Activated T-cell treated with anti-CD3 and anti-CD28 coated beads, Interleukin-2, amount 50 U/mL, for 72 hours (primary cell): ENCODE measurements around the gene GXYLT2. TPM values are rescaled to one million over a fixed set of nuclear protein-coding genes. Genes with fewer than 3 reads are reported as not detected.

Source experiments
- ATAC-seq, 2 donors: fragments of 150-1000 bp; cut with Tn5 transposase; replicated peaks in 1 of 2; 2 replicates each; pipeline ENCODE4 v1.10.0; 2021; ENCODE audit warnings: moderate library complexity in 2 of 2, mild to moderate bottlenecking in 1 of 2
- DNase-seq, 2 donors: peaks; one replicate each; pipeline ENCODE4 v3.0.0; 2021 to 2022; ENCODE audit warnings: mixed read lengths in 1 of 2
- H3K27ac Mint-ChIP-seq: one replicate; pipeline ENCODE4 v1.8.0; 2022; ENCODE audit warnings: mild to moderate bottlenecking, moderate library complexity, mixed read lengths
- H3K27me3 Mint-ChIP-seq: one replicate; pipeline ENCODE4 v1.8.0; 2022; ENCODE audit warnings: low read depth, mixed read lengths
- H3K36me3 Mint-ChIP-seq, 2 donors: one replicate each; pipeline ENCODE4 v1.8.0; 2022; ENCODE audit warnings: mixed read lengths in 2 of 2, mild to moderate bottlenecking in 1 of 2; ENCODE audit not compliant: insufficient read depth in 2 of 2
- H3K4me1 Mint-ChIP-seq: one replicate; pipeline ENCODE4 v1.8.0; 2022; ENCODE audit warnings: low read depth, mixed read lengths
- H3K4me3 Mint-ChIP-seq, 2 donors: one replicate each; pipeline ENCODE4 v1.8.0; 2022; ENCODE audit warnings: mild to moderate bottlenecking in 2 of 2, mixed read lengths in 2 of 2, moderate library complexity in 2 of 2
- H3K9me3 Mint-ChIP-seq, 2 donors: one replicate each; pipeline ENCODE4 v1.8.0; 2022; ENCODE audit warnings: mixed read lengths in 2 of 2
- total RNA-seq, 2 donors: library from RNA; stranded (reverse); gene quantifications; one replicate each; pipeline ENCODE4 v1.2.3, GENCODE V29; 2022

The GXYLT2 gene
- total RNA-seq, 2 donors from 2014 or later, result 0.23 to 0.26 TPM

GRCh38 chr3:72887343-72887704 lies 522 bp upstream of the GXYLT2 start:
- ATAC-seq (no peak), DNase-seq (no peak)
- Mint-ChIP-seq H3K27me3 (peaks cover 75% of the 10 kb centered on the region), H3K4me3 (peak overlapping the region; percentile 84 to 88), H3K4me1 (peaks cover 19% of the 10 kb centered on the region), H3K36me3 (peaks cover 0 to 7% of the 10 kb centered on the region in 2 donors), H3K9me3 (peaks cover 0 to 1% of the 10 kb centered on the region in 2 donors), H3K27ac (no peak overlapping the region)

- Mint-ChIP-seq H3K4me3 (peak overlapping the region; percentile 53 to 63), H3K9me3 (no peaks in the 10 kb centered on the region), H3K4me1 (peaks cover 19% of the 10 kb centered on the region), H3K27me3 (peaks cover 86% of the 10 kb centered on the region), H3K36me3 (peaks cover 0 to 7% of the 10 kb centered on the region in 2 donors), H3K27ac (no peak overlapping the region)
- ATAC-seq (no peak), DNase-seq (no peak)
Observed at GRCh38 chr3:72888546-72889309, 882 bp downstream of the GXYLT2 start.

DNA sequence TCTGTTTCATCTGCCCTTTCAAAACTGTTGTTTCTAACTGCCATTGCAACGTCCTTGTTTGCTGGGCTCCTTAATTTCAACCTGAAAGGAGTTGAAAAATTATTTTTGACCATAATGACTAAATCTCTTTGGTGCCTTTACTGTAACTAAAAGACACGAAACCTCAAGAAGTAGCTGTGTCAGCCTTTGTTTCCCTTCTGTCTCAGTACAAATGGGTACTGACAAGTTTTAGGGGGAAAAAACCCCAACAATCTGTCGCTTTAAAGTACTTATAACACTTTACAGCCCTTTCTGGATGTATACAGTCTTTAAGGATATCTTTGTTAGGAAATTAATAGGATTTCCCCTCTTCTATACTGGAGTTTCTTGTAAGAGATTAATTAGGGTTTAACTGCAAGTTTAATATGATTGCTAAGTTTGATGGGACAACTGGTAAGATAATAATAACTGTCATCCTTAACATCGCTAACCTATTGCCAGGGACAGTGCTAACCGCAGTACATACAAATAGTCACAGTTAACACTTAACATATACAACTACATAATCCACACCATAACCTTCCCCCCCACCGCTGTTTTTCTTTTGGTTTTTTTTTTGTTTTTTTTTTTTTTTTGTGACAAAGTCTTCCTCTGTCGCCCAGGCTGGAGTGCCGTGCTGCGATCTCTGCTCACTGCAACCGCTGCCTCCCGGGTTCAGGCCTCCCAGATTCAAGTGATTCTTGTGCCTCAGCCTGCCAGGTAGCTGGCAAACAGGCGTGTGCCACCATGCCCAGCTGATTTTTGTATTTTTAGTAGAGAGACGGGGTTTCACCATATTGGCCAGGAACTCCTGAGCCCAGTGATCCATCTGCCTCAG lies 1.7 kb downstream of the GXYLT2 start:
- H3K4me3 Mint-ChIP-seq, result peak overlapping the region; percentile 53 to 63
- H3K4me1 Mint-ChIP-seq, result peaks cover 19% of the 10 kb centered on the region
- H3K27me3 Mint-ChIP-seq, result peaks cover 79% of the 10 kb centered on the region
- no peaks in the 10 kb centered on the region for H3K9me3 Mint-ChIP-seq
- peaks cover 0 to 4% of the 10 kb centered on the region in 2 donors for H3K36me3 Mint-ChIP-seq
- H3K27ac Mint-ChIP-seq, result no peak overlapping the region
- DNase-seq, result no peak
- no peak for ATAC-seq

GRCh38 chr3:72890166-72890925 lies 2.5 kb downstream of the GXYLT2 start:
- Mint-ChIP-seq H3K9me3 (no peaks in the 10 kb centered on the region), H3K36me3 (peaks cover 0 to 4% of the 10 kb centered on the region in 2 donors), H3K4me3 (no peak overlapping the region), H3K4me1 (peaks cover 19% of the 10 kb centered on the region), H3K27ac (no peak overlapping the region), H3K27me3 (peaks cover 80% of the 10 kb centered on the region)
- DNase-seq (no peak), ATAC-seq (no peak)

- peaks cover 0 to 4% of the 10 kb centered on the region in 2 donors for H3K36me3 Mint-ChIP-seq
- no peaks in the 10 kb centered on the region for H3K9me3 Mint-ChIP-seq
- peaks cover 19% of the 10 kb centered on the region for H3K4me1 Mint-ChIP-seq
- no peak for ATAC-seq
- DNase-seq, result no peak
- H3K27me3 Mint-ChIP-seq, result peaks cover 71% of the 10 kb centered on the region
- H3K27ac Mint-ChIP-seq, result no peak overlapping the region
- H3K4me3 Mint-ChIP-seq, result no peak overlapping the region
Observed at GRCh38 chr3:72891053-72891855, 3.4 kb downstream of the GXYLT2 start.

- Mint-ChIP-seq H3K4me1 (peaks cover 13% of the 10 kb centered on the region), H3K36me3 (peaks cover 0 to 4% of the 10 kb centered on the region in 2 donors), H3K27ac (no peak overlapping the region), H3K9me3 (no peaks in the 10 kb centered on the region), H3K27me3 (peaks cover 62% of the 10 kb centered on the region), H3K4me3 (no peak overlapping the region)
- ATAC-seq (no peak), DNase-seq (no peak)
Observed at GRCh38 chr3:72892081-72892775, 4.4 kb downstream of the GXYLT2 start.

DNA sequence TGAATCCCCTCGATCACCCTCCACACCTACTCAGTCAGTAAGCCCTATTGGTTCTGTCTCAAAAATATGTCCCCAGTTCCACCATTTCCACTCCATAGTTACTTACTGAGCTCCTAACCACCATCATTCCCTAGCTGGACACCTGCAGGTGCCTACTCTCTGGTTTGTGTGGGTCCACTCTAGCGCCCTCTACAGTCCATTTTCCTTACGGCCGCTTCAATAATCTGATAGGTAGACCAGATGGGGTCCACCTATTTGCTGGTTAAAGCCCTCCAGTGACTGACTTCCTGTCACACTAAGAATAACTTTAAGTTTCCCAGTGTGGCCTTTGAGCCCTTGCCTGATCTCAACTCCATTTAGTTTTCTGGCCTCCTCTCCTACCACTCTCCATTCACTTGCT lies 5.0 kb downstream of the GXYLT2 start:
- H3K27me3 Mint-ChIP-seq, result peaks cover 56% of the 10 kb centered on the region
- DNase-seq (peak in 1 of 2 donors; percentile 8), ATAC-seq (no peak)

DNA sequence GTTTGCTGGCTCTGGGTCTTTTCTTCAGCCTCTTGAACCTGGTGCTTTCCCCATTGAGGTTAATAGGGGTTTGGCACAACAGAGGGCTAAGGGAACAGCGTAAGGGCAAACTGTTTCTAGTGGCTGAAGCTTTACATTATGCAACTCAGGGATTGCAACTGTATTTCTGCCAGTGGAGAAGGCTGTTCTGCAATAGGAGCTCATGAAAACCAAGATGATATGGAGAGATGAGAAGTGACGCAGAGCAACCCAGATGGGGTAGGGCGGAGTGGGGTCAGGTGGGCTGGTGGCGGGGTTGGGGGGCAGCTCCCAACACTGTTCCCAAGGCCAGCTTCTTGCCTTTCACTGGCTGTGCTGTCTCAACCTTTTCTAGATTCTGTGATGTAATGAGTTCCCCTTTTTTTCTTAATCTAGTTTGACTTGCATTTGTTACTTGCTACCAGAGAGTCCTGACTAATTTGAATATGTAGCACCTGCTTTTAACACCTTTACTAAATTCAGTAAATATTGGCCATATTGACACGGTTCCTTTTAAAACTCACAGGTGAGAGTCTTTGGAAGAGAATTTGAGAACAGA lies 7.2 kb downstream of the GXYLT2 start:
- Mint-ChIP-seq H3K4me3 (no peak overlapping the region), H3K9me3 (no peaks in the 10 kb centered on the region), H3K4me1 (no peaks in the 10 kb centered on the region), H3K27me3 (peaks cover 41% of the 10 kb centered on the region), H3K27ac (no peak overlapping the region), H3K36me3 (no peaks in the 10 kb centered on the region)
- DNase-seq (no peak), ATAC-seq (no peak)

More for the DNA sequence above, 5.0 kb downstream of the GXYLT2 start:
- Mint-ChIP-seq H3K36me3 (no peaks in the 10 kb centered on the region), H3K27ac (no peak overlapping the region), H3K4me3 (no peak overlapping the region), H3K9me3 (no peaks in the 10 kb centered on the region), H3K4me1 (peaks cover 8% of the 10 kb centered on the region)

DNA sequence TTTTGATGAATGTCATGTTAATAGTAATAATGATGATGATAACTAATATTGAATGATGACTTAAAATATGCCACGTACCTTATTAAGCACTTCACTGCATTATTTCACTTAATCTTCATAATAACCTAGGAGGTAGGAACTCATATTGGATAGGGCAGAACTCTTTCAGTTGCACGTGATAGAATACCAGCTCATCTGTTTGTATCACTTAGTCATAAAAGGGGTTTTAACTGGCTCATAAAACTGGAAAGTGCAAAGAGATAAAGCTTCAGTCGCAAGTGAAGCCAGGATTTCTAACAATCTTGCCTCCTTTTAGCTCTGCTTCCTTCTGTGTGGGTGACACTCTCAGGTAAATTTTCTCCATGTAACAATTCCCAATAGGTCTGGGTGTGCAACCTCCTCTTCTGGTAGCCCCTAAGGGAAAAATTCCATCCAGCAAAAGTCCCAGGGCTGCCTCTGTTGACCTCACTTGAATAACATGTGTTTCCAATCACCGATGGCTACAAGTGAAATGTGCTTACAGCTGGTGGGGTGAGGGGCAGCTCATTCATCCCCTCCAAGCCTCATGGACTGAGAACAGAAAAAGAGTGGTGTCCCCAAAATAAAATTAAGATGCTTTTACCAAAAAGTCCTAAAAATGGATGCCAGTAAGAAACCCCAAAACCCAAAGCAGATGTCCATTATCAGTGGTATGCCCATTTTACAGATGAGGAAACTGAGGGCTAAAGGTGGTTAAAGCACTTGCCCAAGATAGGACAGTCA lies 9.3 kb downstream of the GXYLT2 start:
- H3K36me3 Mint-ChIP-seq, result no peaks in the 10 kb centered on the region
- H3K27ac Mint-ChIP-seq, result no peak overlapping the region
- DNase-seq, result no peak
- H3K4me3 Mint-ChIP-seq, result no peak overlapping the region
- no peaks in the 10 kb centered on the region for H3K4me1 Mint-ChIP-seq
- H3K27me3 Mint-ChIP-seq, result peaks cover 26% of the 10 kb centered on the region
- no peak for ATAC-seq
- H3K9me3 Mint-ChIP-seq, result no peaks in the 10 kb centered on the region

GRCh38 chr3:72897758-72898007 lies 9.8 kb downstream of the GXYLT2 start:
- peaks cover 21% of the 10 kb centered on the region for H3K27me3 Mint-ChIP-seq
- DNase-seq, result no peak
- no peak overlapping the region for H3K4me3 Mint-ChIP-seq
- no peak overlapping the region for H3K27ac Mint-ChIP-seq
- H3K9me3 Mint-ChIP-seq, result no peaks in the 10 kb centered on the region
- no peak for ATAC-seq
- no peaks in the 10 kb centered on the region for H3K36me3 Mint-ChIP-seq
- no peaks in the 10 kb centered on the region for H3K4me1 Mint-ChIP-seq

- H3K36me3 Mint-ChIP-seq, result no peaks in the 10 kb centered on the region
- ATAC-seq (no peak), DNase-seq (no peak)
- H3K4me1 Mint-ChIP-seq, result no peaks in the 10 kb centered on the region
- peaks cover 11% of the 10 kb centered on the region for H3K27me3 Mint-ChIP-seq
- H3K9me3 Mint-ChIP-seq, result no peaks in the 10 kb centered on the region
- H3K27ac Mint-ChIP-seq, result no peak overlapping the region
- H3K4me3 Mint-ChIP-seq, result no peak overlapping the region
Observed at GRCh38 chr3:72899349-72899765, 11.5 kb downstream of the GXYLT2 start.
